Measurements from ENCODE around the gene GRK5.

GRK5 gene

DNA sequence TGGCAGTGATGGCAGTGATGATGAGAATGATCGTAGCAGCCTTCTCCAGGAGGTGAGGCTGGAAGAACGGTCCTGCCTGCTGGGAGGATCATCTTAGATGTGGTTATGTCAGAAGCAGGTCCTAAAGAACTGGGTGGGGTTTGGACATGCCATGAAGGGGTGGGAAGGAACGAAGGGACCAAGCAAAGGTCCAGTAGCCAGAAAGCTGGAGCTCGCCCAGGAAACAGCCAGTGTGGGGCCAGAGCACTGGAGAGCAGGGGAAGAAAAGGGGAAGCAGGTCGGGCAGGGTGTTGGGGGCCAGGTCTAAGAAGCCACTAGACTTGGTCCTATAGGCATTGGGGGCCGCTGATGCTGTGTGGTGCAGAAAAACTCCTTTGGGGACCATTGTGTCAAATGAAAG, 207.8 kb downstream of the GRK5 start:
- no peak for DNase-seq (ENCODE audit: low read depth in 2 of 3, low spot score in 2 of 3)

DNA sequence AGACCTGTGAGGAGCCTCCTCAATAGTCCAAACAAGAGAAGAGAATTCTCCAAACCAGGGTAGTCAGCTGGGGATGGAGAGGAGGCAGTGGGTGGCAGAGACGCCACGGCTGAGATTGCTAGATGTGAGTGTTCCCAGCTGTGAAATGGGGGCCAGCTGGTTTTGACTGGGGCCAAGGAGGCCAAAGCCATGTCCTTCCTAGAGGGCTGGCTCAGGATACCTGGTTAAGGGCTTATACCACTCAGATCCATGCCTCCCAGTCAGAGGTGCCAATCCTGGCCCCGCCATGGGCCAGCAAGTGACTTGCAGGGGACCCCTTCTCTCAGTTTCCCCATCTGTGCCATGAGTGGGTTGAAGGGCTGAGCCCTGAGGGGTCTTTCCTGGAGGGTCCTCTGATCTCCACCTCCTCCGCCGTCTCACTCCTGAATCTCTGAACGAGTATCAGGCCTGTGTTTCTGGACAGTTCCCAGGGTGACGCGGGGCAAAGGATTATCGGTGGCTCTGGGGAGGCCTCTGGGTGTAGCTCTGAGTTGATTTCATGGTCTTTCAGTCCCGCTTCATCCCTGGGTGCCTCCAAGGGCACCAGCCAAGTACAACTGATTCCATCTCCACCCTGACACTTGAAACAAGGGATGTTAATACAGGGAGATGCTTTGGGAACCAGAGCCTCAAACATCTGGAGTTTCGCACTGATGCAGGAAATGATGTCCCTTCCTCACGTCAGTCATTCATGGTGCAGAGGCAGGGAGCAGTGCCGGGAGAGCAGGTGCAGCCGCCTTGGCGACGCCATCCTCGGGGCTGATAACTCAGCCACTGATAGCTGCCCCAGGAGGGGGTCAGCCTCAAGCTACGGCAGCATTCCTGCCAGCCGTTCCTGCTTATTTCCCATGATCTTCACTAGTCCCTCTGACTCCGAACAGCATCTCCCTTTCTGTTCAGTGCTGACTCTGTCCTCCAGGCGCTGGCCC, 208.4 kb downstream of the GRK5 start:
- DNase-seq (ENCODE audit: low read depth in 2 of 3, low spot score in 2 of 3): no peak

DNA sequence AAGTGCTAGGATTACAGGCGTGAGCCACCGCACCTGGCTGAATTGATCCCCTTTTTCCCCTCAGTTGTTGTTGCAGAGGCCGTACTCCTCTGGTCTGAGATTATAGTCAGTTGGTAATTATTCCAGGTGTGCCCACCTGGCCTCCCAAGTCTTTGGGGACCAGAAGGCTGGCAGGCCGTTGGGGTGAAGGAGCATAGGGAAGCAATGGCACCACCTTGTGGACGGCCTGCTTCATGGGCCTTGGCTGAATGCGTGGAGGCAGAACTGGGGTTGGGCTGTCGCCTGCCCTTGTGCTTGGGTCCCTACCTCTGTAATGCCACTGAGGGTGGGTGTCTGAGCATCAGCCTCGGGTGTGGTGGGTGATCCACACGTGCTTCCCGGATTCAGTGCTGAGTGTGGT, 209.5 kb downstream of the GRK5 start:
- DNase-seq (ENCODE audit: low read depth in 2 of 3, low spot score in 2 of 3): peak; percentile 14 to 50 (median 39)

DNA sequence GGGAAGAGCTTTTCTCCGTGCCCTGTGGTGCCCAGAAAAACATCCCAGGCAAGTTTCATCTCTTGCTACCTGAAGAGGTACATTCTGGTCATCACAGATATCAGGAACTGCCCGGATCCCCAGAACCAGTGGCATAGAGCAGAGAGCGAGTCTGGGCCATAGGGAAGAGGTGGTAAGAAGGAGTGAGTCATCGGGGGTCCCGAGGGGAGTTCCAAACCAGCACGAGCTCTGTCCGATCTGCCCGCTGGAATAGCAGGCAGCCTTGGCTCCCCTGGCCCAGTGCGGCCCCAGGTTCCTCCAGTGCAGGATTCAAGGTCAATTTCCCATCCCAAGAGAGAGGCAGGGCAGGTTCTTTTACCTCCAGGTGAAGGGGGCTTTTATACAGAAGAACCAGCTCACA, 210.5 kb downstream of the GRK5 start:
- DNase-seq (ENCODE audit: low read depth in 2 of 3, low spot score in 2 of 3): no peak

DNA sequence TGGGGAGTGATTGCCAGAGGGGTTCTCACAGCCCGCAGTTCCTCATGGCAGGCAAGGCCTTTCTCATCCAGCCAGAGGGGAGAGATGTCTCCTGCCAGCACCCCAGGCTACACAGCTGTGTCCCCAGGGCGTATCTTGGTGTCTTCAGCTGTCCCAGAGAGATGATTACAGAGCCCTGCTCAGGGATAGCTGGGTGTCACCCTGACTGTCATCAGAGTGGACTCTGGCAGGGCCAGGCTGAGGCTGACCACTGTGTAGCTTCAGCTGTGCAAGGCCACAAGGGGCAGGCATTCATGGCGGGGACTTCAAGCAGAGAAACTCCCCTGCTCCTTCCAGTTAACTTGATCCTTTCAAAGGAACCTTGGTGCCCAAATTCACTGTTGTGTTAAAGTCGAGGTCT, 211.0 kb downstream of the GRK5 start:
- no peak for DNase-seq (ENCODE audit: low read depth in 2 of 3, low spot score in 2 of 3)

DNA sequence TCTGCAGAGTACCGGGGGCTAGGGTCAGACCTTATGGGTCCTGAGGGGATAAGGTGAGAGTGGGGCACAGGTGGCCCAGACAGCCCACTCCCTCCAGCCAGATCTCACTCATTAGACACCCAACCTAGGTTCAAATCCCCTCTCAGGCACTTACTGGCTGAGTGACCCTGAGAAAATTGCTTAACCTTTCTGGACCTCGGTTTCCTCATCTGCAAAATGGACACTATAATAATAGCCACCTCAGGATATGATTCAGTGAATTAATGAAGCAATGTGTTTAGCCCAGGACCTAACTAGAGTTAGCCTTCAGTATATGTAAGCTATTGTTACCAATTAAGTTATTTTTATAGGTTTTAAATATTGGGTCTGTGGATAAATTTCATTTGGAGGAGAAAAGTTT, 212.6 kb downstream of the GRK5 start:
- no peak for DNase-seq (ENCODE audit: low read depth in 2 of 3, low spot score in 2 of 3)

DNA sequence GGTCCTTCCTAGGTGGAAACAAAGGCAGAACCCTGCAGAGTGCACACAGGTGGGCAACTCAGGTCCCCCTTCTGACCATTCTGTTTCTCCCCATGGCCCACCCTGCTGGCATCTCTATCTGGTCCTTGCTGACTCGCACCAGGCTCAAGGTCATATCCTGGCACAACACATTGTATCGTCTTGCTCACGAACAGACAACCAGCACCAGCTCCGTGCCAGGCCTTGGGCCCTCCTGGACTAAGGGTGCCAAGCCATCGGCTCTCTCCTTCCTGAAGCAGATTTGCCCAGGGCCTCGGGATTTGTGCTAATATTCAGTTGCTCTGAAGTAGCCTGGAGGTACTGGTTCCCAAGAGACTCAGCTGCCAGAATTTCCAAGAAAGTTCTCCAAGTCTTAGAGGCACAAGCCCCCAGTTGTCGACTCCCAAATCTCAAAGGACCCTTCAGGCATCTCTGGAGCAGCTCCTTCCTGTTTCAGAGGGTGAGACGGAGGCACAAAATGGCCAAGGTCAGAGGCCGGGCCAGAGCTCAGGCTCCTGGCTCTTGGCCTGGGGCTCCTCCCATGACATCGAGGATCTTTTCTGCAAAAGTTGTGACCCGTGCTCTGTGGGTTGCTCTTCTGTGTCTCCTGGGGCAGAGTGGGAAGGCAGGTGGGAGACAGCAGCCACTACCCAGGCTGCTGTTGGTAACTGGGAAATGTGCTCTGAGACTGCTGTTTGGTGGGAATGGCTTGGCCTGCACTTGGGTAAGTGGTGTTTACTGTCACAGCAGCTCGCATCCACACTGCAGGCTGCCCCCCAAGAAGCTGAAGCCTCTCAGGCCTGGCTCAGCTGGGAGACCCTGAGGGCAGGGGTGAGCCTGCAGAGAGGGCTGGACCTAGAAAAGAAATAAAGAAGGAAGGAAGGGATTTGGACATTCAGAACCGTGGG, 213.8 kb downstream of the GRK5 start:
- DNase-seq (ENCODE audit: low read depth in 2 of 3, low spot score in 2 of 3): no peak

DNA sequence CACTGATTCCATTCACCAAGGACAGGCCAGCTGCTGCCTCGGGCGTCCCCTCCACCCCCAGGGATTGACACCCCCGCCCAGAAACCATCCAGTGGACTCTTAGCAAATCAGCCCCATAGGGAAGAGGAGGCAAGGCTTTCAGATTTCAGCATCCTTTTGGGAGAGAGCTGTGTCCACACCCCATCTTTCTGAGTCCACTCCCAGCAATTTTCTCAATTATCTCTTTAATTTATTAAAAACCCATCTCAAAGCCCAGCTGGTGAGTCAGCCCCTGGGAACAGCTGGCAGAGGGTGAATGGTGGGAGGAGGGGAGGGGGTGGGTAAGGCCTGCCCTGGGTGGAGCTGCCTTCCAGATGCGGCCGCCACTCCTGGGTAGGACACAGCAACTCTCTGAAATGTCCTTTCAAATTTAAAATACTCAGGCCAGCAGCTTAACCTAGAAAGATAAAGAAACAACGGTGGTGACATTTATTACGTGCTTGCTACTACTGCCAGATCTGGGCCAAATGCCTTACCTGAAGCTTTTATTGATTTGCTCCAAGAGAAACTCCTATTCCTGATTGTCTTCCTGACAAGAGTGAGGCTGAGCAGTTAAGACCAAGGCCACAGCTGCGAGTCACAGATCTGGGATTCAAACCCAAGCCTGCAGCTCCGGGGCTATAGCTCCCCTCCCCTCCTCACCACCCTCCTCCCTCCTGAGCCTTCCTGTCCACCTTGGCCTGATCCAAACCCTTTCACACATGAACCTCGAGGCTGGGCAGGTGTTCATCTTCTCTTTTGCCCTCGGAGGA, 214.7 kb downstream of the GRK5 start:
- DNase-seq (ENCODE audit: low read depth in 2 of 3, low spot score in 2 of 3): no peak

DNA sequence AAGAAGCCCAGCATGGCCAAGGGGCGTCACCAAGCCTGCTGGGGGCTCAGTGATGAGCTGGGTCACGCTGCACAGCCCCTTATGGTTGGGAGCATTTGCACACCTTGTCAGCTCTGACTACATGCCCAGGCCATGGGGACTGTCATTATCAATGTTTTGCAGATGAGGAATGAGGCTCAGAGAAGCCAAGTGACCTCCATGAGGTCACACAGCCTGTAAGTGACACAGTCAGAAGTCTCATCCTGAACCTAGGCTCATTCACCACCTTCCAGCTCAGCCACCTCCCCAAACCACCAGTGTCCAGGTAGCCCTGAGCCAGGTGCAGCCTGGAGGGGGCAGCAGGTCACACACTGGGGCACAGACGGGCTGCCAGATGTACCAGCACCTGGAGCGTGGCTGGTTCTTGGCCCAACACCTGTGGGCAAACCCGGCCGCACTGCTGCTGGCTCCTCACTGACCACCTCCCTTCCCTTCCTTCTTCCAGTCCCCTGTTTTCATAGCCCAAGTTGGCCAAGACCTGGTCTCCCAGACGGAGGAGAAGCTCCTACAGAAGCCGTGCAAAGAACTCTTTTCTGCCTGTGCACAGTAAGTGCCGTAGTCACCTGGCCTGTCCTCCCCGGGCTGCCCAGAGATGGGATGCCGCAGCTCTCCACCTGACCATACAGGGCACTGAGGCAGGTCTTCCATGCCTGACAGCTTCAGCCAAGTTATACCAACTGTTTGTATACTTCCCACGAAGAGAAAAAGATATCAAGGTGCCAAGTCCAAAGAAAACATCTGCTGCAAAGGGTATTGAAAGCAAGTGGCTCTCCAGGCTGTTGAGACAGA, 215.5 kb downstream of the GRK5 start:
- no peak for DNase-seq (ENCODE audit: low read depth in 2 of 3, low spot score in 2 of 3)

DNA sequence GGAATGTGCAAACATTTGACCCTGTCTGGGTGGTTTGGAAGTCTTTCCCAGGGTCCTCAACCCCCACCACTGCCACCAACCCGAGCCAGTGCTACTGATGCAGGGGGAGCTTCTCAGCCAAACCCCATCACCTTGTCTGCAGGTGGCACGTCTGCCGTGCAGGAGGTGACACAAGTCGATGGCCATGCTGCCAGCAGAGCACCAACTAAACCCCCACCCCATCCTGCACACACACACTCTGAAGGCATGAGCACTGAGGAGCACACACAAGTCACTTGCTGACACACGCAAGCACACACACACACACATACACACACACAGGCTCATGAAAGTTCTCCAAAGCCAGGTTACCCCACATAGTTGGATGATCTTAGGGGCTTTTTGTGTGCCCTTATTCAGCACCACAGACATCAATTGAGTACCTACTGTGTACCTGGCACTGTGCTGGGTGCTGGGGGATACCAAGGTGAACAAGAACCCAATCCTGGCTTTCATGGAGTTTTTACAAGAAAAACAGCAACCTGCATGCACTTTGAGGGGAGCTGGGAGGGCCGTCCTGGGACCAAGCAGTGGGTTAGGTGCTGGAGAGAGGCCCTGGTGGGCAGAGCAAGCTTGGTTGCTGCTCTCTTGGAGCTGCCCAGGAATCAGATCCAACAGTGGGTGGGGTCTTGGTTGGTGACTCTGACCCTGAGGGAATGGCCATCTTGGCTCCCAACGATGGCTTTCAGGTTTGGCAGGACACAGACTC, 216.3 kb downstream of the GRK5 start:
- DNase-seq (ENCODE audit: low read depth in 2 of 3, low spot score in 2 of 3): no peak

DNA sequence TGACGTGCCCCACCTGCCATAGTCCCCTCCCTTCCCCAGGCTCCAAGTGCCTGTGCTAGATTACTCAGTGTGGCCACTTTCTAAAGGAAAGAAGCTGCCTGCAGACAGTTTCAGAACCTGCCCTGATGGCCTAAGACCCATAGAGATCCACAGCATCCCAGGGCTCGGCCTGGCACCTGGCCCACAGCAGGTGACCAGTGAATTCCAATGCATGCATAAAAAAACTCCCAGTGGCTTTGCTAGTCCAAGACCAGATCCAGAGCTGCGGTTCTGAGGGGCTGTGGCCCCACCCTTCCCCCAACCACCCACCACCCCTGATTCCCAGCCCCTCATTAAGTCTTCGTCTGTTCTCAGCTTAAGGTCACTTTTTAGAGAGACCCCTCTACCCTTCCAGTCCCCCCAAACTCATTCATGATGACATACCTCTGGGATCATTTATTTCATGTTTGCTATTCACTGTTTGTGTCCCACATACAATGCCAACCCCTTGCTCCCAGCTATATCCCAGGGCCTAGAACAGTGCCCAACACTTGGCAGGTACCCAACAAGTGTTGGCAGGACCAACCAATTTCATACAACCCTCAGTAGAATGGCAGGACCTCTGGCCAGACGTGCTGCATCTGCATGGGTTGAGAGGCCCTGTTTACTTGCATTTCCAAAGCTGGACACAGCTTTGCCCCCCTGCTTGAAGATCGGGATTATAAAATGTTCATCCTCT, 217.0 kb downstream of the GRK5 start:
- no peak for DNase-seq (ENCODE audit: low read depth in 2 of 3, low spot score in 2 of 3)

DNA sequence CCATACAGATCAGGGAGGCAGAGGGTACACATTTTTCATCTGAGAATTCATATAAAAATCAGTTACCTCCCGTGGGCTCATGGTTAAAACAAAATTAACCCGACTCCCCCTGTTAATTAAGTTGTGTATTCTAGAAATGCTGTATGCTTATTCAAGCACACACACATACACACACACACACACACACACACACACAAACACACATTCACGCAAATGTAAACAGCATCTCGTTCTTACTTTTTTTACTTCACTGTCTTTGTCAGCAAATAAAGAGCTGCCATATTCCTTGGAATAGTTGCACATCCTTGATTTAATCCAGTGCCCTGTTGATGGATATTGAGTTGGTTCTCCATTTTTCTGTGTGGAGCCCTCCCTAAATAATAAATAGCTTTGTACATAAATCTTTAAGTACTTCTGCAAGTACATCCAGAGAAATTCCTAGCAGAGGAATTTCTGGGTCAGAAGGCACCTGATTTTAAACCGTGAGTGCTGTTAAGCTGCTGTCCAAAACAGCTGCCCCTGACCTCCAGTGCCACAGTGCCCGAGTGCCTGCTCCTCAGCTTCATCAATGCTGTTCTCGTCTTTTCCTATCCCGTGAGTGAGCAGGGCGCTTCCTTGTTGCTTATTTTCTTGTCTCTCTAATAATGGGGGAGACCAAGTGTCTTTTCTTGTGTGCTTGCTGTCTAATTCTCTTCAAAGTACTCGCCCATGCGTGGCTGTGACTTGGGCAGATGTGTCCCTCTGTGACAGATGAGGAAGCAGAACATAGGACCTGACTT, 217.9 kb downstream of the GRK5 start:
- DNase-seq (ENCODE audit: low read depth in 2 of 3, low spot score in 2 of 3): no peak

DNA sequence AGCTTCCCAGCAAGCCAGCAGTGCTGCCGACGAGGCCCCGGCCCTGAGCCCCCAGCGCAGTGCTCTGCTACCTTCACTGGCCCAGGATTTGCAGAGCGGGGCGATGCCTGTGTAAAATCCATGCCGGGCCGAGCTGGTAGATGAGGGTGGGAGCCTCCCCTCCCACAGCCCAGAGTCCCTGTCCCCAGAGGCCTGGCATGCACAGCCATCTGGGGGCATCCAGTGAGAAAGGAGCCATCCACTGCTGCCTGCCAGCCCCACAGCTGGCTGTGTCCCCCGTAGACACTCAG, 218.5 kb downstream of the GRK5 start:
- DNase-seq (ENCODE audit: low read depth in 2 of 3, low spot score in 2 of 3): no peak

DNA sequence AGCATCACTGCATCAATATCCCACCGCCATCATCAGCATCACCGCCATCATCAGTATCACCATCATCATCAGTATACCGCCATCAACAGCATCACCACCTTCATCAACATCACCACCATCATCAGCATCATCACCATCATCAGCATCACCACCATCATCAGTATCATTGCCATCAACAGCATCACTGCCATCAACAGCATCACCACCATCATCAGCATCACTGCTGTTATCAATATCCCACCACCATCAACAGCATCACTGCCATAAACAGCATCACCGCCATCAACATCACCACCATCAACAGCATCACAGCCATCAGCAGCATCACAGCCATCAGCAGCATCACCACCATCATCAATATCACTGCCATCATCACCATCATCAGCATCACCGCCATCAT, 219.3 kb downstream of the GRK5 start:
- no peak for DNase-seq (ENCODE audit: low read depth in 2 of 3, low spot score in 2 of 3)

DNA sequence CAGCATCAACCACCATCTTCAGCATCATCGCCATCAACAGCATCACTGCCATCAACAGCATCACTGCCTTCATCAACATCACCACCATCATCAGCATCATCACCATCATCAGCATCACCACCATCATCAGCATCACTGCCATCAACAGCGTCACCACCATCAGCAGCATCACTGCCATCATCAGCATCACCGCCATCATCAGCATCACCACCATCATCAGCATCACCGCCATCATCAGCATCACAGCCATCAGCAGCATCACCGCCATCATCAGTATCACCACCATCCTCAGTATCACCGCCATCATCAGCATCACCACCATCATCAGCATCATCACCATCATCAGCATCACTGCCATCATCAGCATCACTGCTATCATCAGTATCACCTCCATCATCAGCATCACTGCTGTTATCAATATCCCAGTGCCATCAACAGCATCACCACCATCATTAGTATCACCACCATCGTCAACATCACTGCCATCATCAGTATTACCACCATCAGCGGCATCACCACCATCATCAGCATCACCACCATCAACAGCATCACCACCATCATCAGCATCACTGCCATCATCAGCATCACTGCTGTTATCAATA, 220.0 kb downstream of the GRK5 start:
- DNase-seq (ENCODE audit: low read depth in 2 of 3, low spot score in 2 of 3): no peak

DNA sequence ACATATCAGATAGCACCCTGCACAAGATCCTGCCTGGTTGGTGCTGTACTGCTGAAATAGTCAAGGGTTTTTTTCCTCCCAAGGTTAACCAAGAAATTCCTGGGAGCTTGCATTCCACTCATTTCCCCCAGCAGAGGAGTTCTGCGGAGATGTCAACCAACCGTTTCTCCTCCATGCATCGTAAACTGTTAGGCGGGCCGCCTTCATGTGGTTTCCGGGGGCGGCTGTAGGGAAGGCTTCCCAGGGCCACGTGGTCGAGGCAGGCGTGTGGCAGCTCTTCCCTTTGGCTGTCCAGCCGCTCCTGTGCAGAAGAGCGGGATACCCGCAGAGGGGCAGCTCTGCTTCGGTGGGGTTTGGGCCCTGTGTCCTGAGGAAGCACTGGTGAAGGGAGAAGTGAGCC, 221.4 kb downstream of the GRK5 start:
- no peak for DNase-seq (ENCODE audit: low read depth in 2 of 3, low spot score in 2 of 3)

DNA sequence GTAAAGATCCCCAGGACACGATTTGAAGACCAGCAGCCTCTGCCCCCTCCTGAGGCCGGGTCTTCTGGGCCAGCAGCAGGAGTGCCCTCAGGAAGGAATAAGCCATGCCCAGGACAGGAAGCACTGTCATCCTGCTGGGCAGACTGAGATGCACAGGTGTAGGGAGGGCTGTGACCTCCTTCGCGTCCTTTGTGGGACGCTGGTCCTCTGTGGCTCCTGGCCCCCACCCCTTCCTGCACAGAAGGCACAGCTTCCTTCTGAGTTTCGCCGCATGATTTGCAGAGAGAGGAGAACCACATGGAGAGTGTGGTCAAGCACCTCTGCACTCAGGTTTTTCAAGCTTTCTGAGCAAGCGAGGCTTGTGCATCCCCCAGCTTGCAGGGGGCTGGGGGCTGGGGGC, 222.4 kb downstream of the GRK5 start:
- no peak for DNase-seq (ENCODE audit: low read depth in 2 of 3, low spot score in 2 of 3)

All from activated CD8-positive, alpha-beta memory T cell treated with anti-CD3 and anti-CD28 coated beads for 48 hours (primary cell).